Measurements from ENCODE around the gene CCNE1.
"Not testable (repeated sequence)": the region's sequence is repeated elsewhere in the genome, so short reads cannot be mapped to it uniquely, and the experiment has no call there.

CCNE1 gene

GRCh38 chr19:29785955-29786589 is 25.7 kb upstream of the CCNE1 start:
- in situ Hi-C loops (cut with MboI; ENCODE audit: low sequenced_read_pairs) = no loop called here

- in situ Hi-C loops (cut with MboI; ENCODE audit: low sequenced_read_pairs) = no loop called here
Observed at GRCh38 chr19:29787281-29787680, 24.5 kb upstream of the CCNE1 start.

GRCh38 chr19:29789007-29789406 is 22.8 kb upstream of the CCNE1 start:
- in situ Hi-C loops (cut with MboI; ENCODE audit: low sequenced_read_pairs) = no loop called here

- in situ Hi-C loops (cut with MboI; ENCODE audit: low sequenced_read_pairs) = no loop called here
Observed at GRCh38 chr19:29793116-29793727, 18.6 kb upstream of the CCNE1 start.

- in situ Hi-C loops (cut with MboI; ENCODE audit: low sequenced_read_pairs) = not testable (repeated sequence)
Observed at GRCh38 chr19:29794490-29794889, 17.3 kb upstream of the CCNE1 start.

- in situ Hi-C loops (cut with MboI; ENCODE audit: low sequenced_read_pairs) = no loop called here
Observed at GRCh38 chr19:29795461-29796172, 16.2 kb upstream of the CCNE1 start.

GRCh38 chr19:29796173-29796573 is 15.6 kb upstream of the CCNE1 start:
- in situ Hi-C loops (cut with MboI; ENCODE audit: low sequenced_read_pairs) = no loop called here

GRCh38 chr19:29798774-29799497 is 12.9 kb upstream of the CCNE1 start:
- in situ Hi-C loops (cut with MboI; ENCODE audit: low sequenced_read_pairs) = no loop called here

GRCh38 chr19:29800100-29800825 is 11.5 kb upstream of the CCNE1 start:
- in situ Hi-C loops (cut with MboI; ENCODE audit: low sequenced_read_pairs) = no loop called here

- in situ Hi-C loops (cut with MboI; ENCODE audit: low sequenced_read_pairs) = not testable (repeated sequence)
Observed at GRCh38 chr19:29803951-29804350, 7.8 kb upstream of the CCNE1 start.

GRCh38 chr19:29804493-29804892 is 7.3 kb upstream of the CCNE1 start:
- in situ Hi-C loops (cut with MboI; ENCODE audit: low sequenced_read_pairs) = no loop called here

GRCh38 chr19:29805031-29805965 is 6.5 kb upstream of the CCNE1 start:
- in situ Hi-C loops (cut with MboI; ENCODE audit: low sequenced_read_pairs) = no loop called here

- in situ Hi-C loops (cut with MboI; ENCODE audit: low sequenced_read_pairs) = no loop called here
Observed at GRCh38 chr19:29806098-29806866, 5.5 kb upstream of the CCNE1 start.

GRCh38 chr19:29807178-29807577 is 4.6 kb upstream of the CCNE1 start:
- in situ Hi-C loops (cut with MboI; ENCODE audit: low sequenced_read_pairs) = no loop called here

GRCh38 chr19:29807870-29808405 is 3.9 kb upstream of the CCNE1 start:
- in situ Hi-C loops (cut with MboI; ENCODE audit: low sequenced_read_pairs) = no loop called here

- in situ Hi-C loops (cut with MboI; ENCODE audit: low sequenced_read_pairs) = no loop called here
Observed at GRCh38 chr19:29809795-29810503, 1.8 kb upstream of the CCNE1 start.

GRCh38 chr19:29810504-29810871 is 1.3 kb upstream of the CCNE1 start:
- in situ Hi-C loops (cut with MboI; ENCODE audit: low sequenced_read_pairs) = no loop called here
